ENCODE measurements around the gene PBOV1. TPM values are rescaled to one million over a fixed set of nuclear protein-coding genes. Genes with fewer than 3 reads are reported as not detected.

PBOV1 gene
- not detected for polyA plus RNA-seq (ENCODE audit: low read depth in 6 of 6)

DNA sequence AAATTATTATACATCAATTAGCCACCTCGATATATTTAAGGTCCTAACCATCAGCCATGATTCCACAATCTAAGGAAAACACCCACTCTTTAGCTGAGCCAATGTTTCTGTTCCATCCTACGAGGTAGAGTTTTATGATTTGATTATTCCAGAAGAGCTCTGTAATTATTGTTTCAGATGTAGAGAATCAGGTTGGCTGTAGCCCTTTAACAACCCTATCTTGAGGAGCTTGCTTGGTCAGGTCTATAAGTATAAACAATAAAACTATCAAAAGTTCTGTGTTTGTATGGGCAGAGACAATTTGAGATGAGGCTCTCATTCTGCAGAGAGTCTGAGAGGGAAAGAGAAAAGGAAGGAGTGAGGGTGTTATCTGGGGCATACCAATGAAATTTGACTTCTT lies at the start of gene PBOV1:
Gene PBOV1, minus strand, starts transcription at position 43 of the 400 bp plus-strand sequence. CDS start 96 bp downstream, outside the sequence.
- DNase-seq (no peak), ATAC-seq (ENCODE audit: low read depth in 2 of 2) (no peak)
- Mint-ChIP-seq H3K9me3 (peaks cover 0 to 3% (median 0%) of the 10 kb centered on the region in 7 donors), H3K36me3 (no peaks in the 10 kb centered on the region), H3K4me3 (no peak within 1 kb of the TSS), H3K27me3 (peaks cover 35 to 42% (median 39%) of the 10 kb centered on the region in 3 donors), H3K27ac (no peak within 1 kb of the TSS), H3K4me1 (no peaks in the 10 kb centered on the region)

DNA sequence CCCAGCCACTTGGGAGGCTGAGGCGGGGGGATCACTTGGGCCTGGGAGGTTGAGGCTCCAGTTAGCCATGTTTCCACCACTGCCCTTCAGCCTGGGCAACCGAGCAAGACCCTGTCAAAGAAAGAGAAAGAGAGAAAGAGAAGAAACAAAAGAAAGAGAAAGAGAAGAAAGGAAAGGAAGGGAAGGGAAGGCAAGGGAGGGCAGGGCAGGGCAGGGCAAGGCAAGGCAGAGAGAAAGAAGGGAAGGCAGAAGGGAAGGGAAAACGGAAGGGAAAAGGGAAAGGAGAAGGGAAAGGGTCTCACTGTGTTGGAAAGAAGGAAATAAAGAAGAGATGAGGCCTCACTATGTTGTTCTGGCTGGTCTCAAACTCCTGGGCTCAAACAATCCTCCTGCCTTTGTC lies 47.8 kb upstream of the PBOV1 start:
- no peak overlapping the region for H3K27ac Mint-ChIP-seq
- no peaks in the 10 kb centered on the region for H3K9me3 Mint-ChIP-seq
- H3K27me3 Mint-ChIP-seq: peaks cover 14 to 29% (median 22%) of the 10 kb centered on the region in 3 donors
- H3K4me1 Mint-ChIP-seq: peaks cover 0 to 2% (median 0%) of the 10 kb centered on the region in 3 donors
- DNase-seq: no peak
- ATAC-seq (ENCODE audit: low read depth in 2 of 2): no peak
- H3K4me3 Mint-ChIP-seq: no peak overlapping the region
- H3K36me3 Mint-ChIP-seq: no peaks in the 10 kb centered on the region

DNA sequence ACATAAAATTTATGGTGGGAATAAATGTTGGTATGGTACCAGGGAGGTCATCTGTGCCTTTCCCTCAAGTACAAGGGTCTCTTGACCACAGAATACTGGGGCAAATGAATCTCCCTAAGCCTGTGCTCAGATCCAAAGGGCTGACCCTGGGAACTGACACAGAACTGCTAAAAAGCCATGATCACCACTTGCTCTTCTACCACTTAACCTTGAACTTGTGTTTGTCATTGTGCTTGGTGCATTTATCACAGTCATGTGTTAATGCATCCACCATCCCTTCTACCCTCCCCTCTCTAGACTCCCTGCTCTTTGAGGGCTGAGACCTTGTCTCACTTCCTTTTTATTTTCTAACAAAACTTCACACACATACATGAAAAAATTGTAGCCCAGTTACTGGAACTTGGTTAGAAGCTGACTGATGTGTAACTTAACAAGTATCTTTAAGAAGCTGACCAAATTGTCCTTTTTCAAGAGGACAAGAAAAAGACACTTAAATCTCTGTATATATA lies 46.1 kb upstream of the PBOV1 start:
- H3K4me3 Mint-ChIP-seq: no peak overlapping the region
- H3K9me3 Mint-ChIP-seq: no peaks in the 10 kb centered on the region
- peak; percentile 28 to 60 for ATAC-seq (ENCODE audit: low read depth in 2 of 2)
- peaks cover 8 to 27% (median 23%) of the 10 kb centered on the region in 3 donors for H3K27me3 Mint-ChIP-seq
- DNase-seq: no peak
- H3K27ac Mint-ChIP-seq: peak overlapping the region in 1 of 6 donors; percentile 63
- H3K36me3 Mint-ChIP-seq: no peaks in the 10 kb centered on the region
- peaks cover 0 to 2% (median 0%) of the 10 kb centered on the region in 3 donors for H3K4me1 Mint-ChIP-seq

DNA sequence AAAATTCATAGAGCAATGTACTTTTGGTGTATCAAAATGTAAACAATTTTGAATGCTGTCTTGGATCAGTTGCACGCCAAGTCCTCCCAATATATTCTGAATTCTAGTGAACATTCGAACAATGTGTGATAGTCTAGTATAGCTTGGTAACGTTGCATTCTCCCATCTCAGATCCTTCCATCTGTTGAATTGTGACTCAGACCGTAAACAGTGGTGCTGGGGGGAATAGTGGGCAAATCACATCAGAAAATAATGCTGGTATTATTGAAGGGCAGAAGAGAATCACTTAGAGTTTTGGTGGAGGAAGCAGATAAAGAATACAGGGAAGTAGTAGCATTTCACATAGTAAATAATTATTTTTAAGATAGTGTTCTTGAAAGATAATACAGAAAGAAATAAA lies 45.7 kb upstream of the PBOV1 start:
- Mint-ChIP-seq H3K36me3 (no peaks in the 10 kb centered on the region), H3K27ac (no peak overlapping the region), H3K4me1 (peaks cover 0 to 2% (median 0%) of the 10 kb centered on the region in 3 donors), H3K9me3 (no peaks in the 10 kb centered on the region), H3K27me3 (peaks cover 11 to 28% (median 27%) of the 10 kb centered on the region in 3 donors), H3K4me3 (no peak overlapping the region)
- ATAC-seq (ENCODE audit: low read depth in 2 of 2): no peak
- no peak for DNase-seq

DNA sequence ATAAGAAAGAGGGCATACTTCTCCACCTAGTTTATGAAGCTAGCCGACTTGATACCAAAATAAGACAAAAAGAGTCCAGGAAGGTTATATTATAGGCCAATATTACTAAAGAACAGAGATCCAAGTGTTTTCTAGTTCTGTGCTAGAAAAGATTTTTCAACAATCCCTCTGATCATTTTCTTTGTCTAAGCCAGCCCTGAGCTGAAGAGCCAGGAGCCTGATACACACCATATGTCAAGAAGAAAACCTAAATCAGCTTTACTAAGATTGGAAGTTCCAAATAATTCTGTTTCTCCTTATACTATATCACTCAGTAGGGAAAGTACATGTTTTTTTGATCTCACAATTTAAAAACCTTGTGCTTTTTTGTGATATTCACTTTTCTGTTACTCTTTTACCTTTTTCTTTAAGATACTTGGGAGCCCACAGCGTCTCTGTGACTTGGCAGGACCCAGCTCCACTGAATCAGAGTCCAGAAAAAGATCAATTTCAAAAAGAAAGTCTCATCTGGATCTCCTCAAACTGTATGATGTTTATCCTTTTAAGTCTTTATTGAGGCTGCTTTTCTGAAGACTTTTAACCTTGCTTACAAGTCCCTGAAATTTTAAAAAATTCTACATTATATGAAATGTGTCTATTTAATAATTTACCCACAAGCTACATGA lies 43.0 kb upstream of the PBOV1 start:
- peaks cover 0 to 2% (median 0%) of the 10 kb centered on the region in 3 donors for H3K4me1 Mint-ChIP-seq

GRCh38 chr6:138258991-138259390 lies 40.7 kb upstream of the PBOV1 start:
- ATAC-seq (ENCODE audit: low read depth in 2 of 2) (no peak), DNase-seq (no peak)
- no peaks in the 10 kb centered on the region for H3K36me3 Mint-ChIP-seq
- H3K27ac Mint-ChIP-seq: no peak overlapping the region
- H3K4me1 Mint-ChIP-seq: no peaks in the 10 kb centered on the region
- H3K27me3 Mint-ChIP-seq: peaks cover 17 to 43% (median 34%) of the 10 kb centered on the region in 3 donors
- H3K4me3 Mint-ChIP-seq: no peak overlapping the region
- no peaks in the 10 kb centered on the region for H3K9me3 Mint-ChIP-seq

More for the DNA sequence above, 43.0 kb upstream of the PBOV1 start:
- ATAC-seq (ENCODE audit: low read depth in 2 of 2): no peak
- Mint-ChIP-seq H3K27me3 (peaks cover 22 to 45% (median 28%) of the 10 kb centered on the region in 3 donors), H3K9me3 (no peaks in the 10 kb centered on the region), H3K4me3 (no peak overlapping the region), H3K27ac (no peak overlapping the region), H3K36me3 (no peaks in the 10 kb centered on the region)
- no peak for DNase-seq

DNA sequence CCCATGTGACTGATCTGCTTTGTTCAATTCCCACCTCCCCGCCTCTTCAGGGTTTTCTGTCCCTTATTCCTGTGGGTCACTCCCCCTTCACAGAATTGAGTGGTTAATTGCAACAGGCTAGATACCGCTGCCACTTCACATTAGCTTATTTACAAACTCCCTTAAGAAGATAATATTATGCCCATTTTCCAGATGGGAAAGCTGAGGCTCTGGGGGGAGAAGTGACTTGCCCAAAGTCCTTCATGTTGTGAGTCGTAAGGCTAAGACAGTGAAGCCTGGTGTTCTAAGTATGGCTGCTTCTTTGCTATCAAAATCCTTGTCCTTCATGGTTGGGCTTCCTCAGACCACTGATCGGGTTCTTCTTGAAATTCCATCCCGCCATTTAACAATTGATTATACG lies 39.9 kb upstream of the PBOV1 start:
- peak overlapping the region in 1 of 8 donors; percentile 5 for H3K4me3 Mint-ChIP-seq
- H3K27ac Mint-ChIP-seq: no peak overlapping the region
- DNase-seq (no peak), ATAC-seq (ENCODE audit: low read depth in 2 of 2) (no peak)
- H3K36me3 Mint-ChIP-seq: no peaks in the 10 kb centered on the region
- no peaks in the 10 kb centered on the region for H3K9me3 Mint-ChIP-seq
- H3K27me3 Mint-ChIP-seq: peaks cover 17 to 47% (median 40%) of the 10 kb centered on the region in 3 donors
- no peaks in the 10 kb centered on the region for H3K4me1 Mint-ChIP-seq

DNA sequence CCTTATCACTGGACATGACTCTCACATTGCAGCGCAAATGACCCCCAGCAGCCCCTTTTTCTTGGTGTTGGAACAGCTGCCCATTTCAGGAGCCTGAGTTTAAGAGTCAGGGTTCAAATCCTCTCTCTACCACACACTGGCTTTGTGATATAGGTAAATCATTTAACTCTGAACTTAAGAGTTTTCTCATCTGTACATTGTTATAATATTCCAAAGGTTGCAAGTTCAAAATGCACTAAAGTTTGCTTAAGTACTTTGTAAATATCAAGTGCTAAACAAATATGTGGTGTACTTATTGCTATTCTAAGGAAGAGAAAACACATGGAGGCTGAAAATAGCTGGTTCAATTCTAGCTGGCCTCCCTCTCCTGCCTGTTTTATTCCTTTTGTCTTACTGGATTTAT lies 39.3 kb upstream of the PBOV1 start:
- Mint-ChIP-seq H3K9me3 (no peaks in the 10 kb centered on the region), H3K4me1 (no peaks in the 10 kb centered on the region), H3K4me3 (no peak overlapping the region), H3K27me3 (peaks cover 17 to 47% (median 36%) of the 10 kb centered on the region in 3 donors), H3K27ac (no peak overlapping the region), H3K36me3 (no peaks in the 10 kb centered on the region)
- DNase-seq: no peak
- ATAC-seq (ENCODE audit: low read depth in 2 of 2): no peak

DNA sequence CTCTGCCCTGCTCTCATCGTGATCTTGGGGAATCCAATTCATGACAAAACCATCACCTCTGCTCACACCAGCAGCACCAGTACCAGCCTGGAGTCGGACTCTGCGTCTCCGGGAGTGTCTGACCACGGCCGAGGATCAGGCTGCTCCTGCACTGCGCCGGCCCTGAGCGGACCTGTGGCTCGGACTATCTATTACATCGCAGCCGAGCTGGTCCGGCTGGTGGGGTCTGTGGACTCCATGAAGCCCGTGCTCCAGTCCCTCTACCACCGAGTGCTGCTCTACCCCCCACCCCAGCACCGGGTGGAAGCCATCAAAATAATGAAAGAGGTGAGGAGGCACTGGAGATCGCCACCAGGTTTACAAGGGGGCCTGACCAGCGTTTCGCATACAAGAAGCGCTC lies 37.2 kb upstream of the PBOV1 start:
- H3K27ac Mint-ChIP-seq: no peak overlapping the region
- H3K36me3 Mint-ChIP-seq: no peaks in the 10 kb centered on the region
- no peak overlapping the region for H3K4me3 Mint-ChIP-seq
- ATAC-seq (ENCODE audit: low read depth in 2 of 2) (no peak), DNase-seq (no peak)
- no peaks in the 10 kb centered on the region for H3K4me1 Mint-ChIP-seq
- H3K27me3 Mint-ChIP-seq: peaks cover 22 to 46% (median 36%) of the 10 kb centered on the region in 3 donors
- H3K9me3 Mint-ChIP-seq: no peaks in the 10 kb centered on the region

- Mint-ChIP-seq H3K4me1 (no peaks in the 10 kb centered on the region), H3K27ac (no peak overlapping the region), H3K9me3 (no peaks in the 10 kb centered on the region), H3K4me3 (no peak overlapping the region), H3K27me3 (peaks cover 18 to 40% (median 23%) of the 10 kb centered on the region in 3 donors), H3K36me3 (no peaks in the 10 kb centered on the region)
- ATAC-seq (ENCODE audit: low read depth in 2 of 2): no peak
- no peak for DNase-seq
These were observed 35.4 kb upstream of the PBOV1 start for GRCh38 chr6:138253731-138254130.

DNA sequence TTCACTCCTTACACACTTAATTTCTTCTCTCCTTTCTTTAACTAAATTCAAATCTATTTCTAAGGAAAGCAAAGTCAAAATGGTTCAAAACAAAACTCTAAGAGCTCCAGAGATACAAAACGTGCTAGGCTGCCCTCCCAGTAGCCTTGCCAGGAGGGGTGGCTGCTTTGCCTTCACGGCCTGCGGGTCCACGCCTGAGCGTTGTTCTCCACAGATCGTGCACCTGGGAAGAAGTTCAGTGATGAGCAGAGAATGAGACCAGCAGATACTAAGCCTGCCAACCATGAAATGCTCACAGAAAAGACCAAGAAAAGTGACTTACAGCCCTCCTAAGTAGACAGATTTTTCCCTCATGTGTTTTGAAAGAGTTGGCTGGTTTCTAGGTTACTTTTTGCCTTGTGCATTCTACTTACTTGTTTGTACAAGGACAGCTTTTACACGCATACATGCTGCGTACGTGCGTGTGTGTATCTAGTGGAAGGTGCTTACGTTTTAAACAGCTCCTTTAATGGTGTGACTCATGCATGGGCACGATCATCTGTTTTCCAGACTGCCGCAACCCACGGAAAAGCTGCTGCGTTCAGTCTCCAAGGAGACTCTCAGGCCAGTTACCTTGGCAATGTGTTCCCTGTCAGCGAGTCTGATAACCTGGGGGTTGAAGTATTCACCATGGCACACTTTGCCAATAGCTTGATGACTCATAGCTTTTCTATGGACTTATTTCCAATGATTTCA lies 32.4 kb upstream of the PBOV1 start:
- Mint-ChIP-seq H3K27me3 (peaks cover 15 to 24% (median 16%) of the 10 kb centered on the region in 3 donors), H3K9me3 (no peaks in the 10 kb centered on the region), H3K4me1 (no peaks in the 10 kb centered on the region), H3K27ac (no peak overlapping the region), H3K36me3 (no peaks in the 10 kb centered on the region), H3K4me3 (no peak overlapping the region)
- no peak for DNase-seq
- ATAC-seq (ENCODE audit: low read depth in 2 of 2): no peak

DNA sequence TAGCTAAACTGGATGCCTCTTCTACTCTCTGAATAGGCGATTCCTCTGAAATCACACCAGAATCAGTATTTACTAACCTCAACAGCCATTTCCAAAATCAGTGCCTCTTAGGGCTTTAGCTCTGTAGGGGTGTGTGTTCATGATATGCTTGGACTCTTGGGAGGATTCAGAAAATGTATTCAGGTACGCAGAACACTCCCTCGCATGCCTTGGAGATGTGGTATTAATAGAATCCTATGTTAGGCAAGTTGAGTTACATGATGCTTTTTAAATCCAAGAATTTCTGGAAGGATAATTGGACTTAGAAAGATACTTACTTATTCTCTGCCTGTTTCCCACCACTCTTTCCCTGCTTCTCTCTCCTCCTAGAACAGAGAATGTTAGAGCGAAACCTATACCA lies 31.8 kb upstream of the PBOV1 start:
- ATAC-seq (ENCODE audit: low read depth in 2 of 2) (no peak), DNase-seq (no peak)
- H3K36me3 Mint-ChIP-seq: no peaks in the 10 kb centered on the region
- H3K27ac Mint-ChIP-seq: no peak overlapping the region
- no peaks in the 10 kb centered on the region for H3K9me3 Mint-ChIP-seq
- H3K4me3 Mint-ChIP-seq: no peak overlapping the region
- H3K27me3 Mint-ChIP-seq: peaks cover 9 to 18% (median 13%) of the 10 kb centered on the region in 3 donors
- H3K4me1 Mint-ChIP-seq: no peaks in the 10 kb centered on the region

- Mint-ChIP-seq H3K4me3 (no peak overlapping the region), H3K9me3 (no peaks in the 10 kb centered on the region), H3K4me1 (no peaks in the 10 kb centered on the region), H3K36me3 (no peaks in the 10 kb centered on the region), H3K27me3 (peaks cover 6 to 18% (median 16%) of the 10 kb centered on the region in 3 donors), H3K27ac (no peak overlapping the region)
- ATAC-seq (ENCODE audit: low read depth in 2 of 2) (no peak), DNase-seq (no peak)
These were observed 30.6 kb upstream of the PBOV1 start for GRCh38 chr6:138248878-138249277.

DNA sequence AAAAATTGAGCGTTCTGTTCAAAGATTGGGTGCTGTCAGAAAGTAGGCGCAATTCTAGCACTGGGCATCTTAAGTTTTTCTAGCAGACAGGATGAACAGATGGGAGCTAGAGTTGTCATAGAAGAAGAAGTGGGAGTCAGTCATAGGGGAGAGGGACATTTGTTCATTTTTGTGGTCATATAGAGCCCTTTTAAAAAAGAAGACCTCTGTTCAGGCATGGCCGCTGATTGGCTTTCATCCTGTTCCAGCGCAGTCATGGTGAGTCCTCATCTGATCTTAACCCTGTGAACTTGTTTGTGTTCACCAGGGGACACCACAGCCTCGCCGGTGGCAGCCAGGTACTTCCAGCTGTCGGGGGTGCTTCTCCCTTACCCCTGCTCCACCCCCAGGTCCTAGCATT lies 29.7 kb upstream of the PBOV1 start:
- DNase-seq (no peak), ATAC-seq (ENCODE audit: low read depth in 2 of 2) (no peak)
- Mint-ChIP-seq H3K27ac (peak overlapping the region in 2 of 6 donors; percentile 6 to 25), H3K9me3 (peaks cover 0 to 2% (median 0%) of the 10 kb centered on the region in 7 donors), H3K4me1 (no peaks in the 10 kb centered on the region), H3K27me3 (peaks cover 0 to 20% (median 14%) of the 10 kb centered on the region in 3 donors), H3K36me3 (no peaks in the 10 kb centered on the region), H3K4me3 (no peak overlapping the region)
